GM12801 (cell line): ENCODE measurements around the gene KLC1.

Experiments
- TF ChIP-seq, protein P1 (sequence below): IDR thresholded peaks from one replicate; pipeline ENCODE4 v1.5.1; 2011; ENCODE audit warnings: control low read depth; ENCODE audit not compliant: insufficient read length; ENCODE audit errors: extremely low read depth

The KLC1 gene

DNA sequence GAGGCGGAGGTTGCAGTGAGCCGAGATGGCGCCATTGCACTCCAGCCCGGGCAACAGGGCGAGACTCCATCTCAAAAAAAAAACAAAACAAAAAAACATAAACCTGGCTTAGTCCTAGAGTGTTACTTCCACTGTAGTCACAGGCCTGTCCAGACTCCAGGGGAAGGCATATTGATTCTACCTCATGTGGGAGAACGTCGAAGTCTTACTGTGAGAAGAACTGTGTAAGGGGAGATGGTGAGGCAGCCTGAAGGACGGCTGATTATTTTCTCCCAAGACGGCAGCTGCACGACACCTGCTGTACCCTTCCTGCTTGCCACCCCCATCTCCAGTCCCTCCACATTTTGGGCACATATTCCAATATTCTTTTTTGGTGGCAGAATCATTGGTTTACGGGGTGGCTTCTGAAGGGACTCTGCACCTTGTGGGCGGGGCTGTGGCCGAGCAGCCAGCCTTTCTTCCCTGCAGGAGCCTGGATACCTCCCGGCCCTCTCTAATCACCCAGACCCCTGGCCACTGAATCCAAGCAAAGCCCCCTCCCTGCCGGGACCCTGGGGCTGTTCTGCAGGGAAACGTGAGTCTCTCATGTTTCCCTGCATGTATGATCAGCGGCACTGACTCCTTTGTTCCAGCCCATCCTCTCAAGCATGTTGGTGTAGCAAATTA lies 12.2 kb upstream of the KLC1 start:
- TF ChIP-seq, protein P1, sequence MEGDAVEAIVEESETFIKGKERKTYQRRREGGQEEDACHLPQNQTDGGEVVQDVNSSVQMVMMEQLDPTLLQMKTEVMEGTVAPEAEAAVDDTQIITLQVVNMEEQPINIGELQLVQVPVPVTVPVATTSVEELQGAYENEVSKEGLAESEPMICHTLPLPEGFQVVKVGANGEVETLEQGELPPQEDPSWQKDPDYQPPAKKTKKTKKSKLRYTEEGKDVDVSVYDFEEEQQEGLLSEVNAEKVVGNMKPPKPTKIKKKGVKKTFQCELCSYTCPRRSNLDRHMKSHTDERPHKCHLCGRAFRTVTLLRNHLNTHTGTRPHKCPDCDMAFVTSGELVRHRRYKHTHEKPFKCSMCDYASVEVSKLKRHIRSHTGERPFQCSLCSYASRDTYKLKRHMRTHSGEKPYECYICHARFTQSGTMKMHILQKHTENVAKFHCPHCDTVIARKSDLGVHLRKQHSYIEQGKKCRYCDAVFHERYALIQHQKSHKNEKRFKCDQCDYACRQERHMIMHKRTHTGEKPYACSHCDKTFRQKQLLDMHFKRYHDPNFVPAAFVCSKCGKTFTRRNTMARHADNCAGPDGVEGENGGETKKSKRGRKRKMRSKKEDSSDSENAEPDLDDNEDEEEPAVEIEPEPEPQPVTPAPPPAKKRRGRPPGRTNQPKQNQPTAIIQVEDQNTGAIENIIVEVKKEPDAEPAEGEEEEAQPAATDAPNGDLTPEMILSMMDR, result no peak

DNA sequence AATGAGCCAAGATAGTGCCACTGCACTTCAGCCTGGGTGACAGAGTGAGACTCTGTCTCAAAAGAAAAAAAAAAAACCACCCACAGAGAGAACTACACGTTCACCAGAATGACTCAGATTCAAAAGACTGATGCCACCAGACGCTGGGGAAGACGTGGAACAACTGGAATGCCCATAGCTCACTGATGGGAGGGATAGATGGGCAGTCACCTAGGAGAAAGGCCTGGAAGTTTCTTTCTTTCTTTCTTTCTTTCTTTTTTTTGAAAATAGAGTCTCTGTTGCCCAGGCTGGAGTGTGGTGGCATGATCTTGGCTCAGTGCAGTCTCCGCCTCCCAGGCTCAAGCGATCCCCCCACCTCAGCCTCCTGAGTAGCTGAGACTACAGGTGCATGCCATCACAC lies 10.0 kb upstream of the KLC1 start:
- TF ChIP-seq, protein P1, result no peak

DNA sequence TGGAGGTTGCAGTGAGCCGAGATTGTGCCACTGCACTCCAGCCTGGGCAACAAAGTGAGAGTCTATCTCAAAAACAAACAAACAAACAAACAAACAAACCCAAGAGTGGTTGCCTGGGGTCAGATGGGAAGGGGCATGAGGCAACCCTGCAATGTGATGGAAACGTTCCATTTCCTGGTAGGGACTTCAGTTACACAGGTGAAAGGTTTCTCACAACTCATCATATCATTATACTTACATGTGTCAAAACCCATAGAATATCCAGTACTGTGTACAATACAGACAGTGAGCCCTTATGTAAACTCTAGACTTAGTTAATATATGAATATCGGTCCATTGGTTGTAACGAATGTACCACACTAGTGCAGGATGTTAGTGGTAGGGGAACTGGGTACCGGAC lies 7.2 kb upstream of the KLC1 start:
- TF ChIP-seq, protein P1, result no peak

DNA sequence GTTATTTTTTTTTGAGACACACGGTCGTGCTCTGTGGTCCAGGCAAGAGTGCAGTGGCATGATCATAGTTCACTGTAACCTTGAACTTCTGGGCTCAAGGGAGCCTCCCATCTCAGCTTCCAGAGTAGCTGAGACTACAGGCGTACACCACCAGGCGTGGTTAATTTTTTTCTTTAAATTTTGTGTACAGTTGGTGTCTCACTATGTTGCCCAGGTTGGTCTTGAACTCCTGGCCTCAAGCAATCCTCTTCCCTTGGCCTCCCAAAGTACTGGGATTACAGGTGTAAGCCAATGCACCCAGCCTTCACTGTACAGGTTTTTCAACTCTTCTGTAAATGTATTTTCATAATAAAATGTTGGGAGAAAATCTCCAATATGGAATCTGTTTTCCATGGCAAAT lies 5.7 kb upstream of the KLC1 start:
- TF ChIP-seq, protein P1, result no peak

DNA sequence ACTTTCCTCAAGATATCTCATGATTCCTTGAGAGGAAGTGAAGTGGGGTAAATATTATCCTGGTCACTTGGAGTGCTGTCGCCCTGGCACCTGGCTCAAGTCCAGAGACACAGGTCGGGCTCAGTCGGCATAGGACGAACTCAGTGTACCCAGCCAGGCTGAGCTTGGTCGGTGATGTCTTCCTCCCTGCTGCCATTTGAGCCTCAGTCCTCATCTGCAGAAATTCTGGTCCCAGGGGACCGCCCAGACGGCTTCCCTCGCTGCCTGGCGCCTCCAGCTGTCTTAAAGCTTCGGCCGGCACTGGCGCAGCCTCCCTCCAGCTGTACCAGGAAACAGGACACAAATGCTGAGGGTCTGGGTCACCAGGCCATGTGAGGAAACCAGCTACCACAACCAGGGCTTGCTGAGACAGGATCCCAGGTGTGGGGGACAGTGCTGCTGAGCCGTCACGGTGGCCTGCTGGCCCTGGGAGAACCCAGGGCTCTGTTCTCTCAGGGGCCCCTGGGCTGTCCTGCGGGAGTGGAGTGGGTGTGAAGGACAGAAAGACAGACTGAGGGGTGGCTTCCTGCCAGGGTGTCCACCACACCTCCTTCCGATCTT lies 5.0 kb upstream of the KLC1 start:
- TF ChIP-seq, protein P1, result no peak

DNA sequence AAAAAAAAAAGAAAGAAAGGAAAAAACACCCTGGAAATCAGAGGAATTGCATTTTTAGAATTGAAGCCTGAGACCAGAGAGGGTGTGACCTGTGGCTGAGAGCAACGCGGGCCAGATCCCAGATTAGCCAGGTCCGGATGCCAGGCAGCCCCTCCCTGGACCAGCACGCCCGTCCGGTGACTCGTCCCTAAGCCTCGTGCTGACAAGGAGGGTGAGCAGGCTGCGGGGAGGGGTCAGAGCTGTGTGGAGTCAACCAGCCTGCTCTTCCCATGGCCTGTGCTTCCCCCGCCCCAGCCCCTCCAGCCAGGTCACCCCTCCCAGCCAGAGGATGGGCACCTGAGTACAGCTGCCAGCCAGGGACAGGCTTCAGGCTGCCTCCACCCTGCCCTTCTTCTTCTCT lies 4.2 kb upstream of the KLC1 start:
- TF ChIP-seq, protein P1, result no peak

DNA sequence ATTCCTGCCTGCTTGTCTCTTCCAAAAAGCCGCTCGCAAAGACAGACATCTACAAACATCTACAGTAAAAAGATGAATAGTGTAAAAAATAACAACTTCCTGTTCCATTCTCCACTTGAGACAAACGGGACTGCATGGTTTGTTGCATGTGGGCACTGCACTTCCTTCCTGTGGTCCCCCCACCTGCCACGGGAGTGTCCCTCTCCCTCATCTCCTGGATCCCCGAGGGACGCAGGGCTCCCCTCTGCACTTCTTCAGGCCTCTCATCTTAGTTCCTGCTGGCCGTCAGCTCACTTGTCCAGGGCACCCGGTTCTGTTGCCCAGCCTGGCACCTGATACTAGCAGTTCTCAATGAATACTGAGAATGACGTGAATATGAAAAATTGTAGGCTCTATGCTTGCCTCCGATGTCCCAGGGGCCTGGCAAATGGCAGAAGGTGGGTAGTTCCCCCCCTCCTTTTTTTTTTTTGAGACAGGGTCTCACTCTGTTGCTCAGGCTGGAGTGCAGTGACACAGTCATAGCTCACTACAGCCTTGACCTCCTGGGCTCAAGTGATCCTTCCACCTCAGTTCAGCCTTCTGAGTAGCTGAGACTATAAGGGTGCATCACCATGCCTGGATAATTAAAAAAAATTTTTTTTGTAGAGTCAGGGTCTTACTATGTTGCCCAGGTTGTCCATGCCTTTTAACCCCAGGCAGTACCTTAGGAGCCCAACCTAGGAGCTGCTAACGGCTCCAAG lies 3.5 kb upstream of the KLC1 start:
- TF ChIP-seq, protein P1, result no peak
